Parathyroid adenoma (tissue), 2 donors: ENCODE results near the gene ZBTB43.

ENCODE experiments used
- H2AFZ ChIP-seq: fragments of 300-600 bp; sonication (generic); one replicate; pipeline ENCODE4 v1.7.0; 2017; ENCODE audit warnings: antibody characterized with exemption, mild to moderate bottlenecking
- H3K27ac ChIP-seq: fragments of 300-600 bp; sonication (generic); one replicate; pipeline ENCODE4 v1.7.0; 2017
- H3K27me3 ChIP-seq: fragments of 300-600 bp; sonication (generic); one replicate; pipeline ENCODE4 v1.7.0; 2017; ENCODE audit warnings: low read length; ENCODE audit not compliant: control insufficient read depth, insufficient read depth
- H3K36me3 ChIP-seq: fragments of 300-600 bp; sonication (generic); one replicate; pipeline ENCODE4 v1.7.0; 2017; ENCODE audit warnings: low read length; ENCODE audit not compliant: control insufficient read depth, insufficient read depth
- H3K4me1 ChIP-seq: fragments of 300-600 bp; sonication (generic); one replicate; pipeline ENCODE4 v1.7.0; 2017; ENCODE audit warnings: control low read depth
- H3K4me2 ChIP-seq: fragments of 300-600 bp; sonication (generic); one replicate; pipeline ENCODE4 v1.7.0; 2017; ENCODE audit warnings: low read length
- H3K4me3 ChIP-seq: fragments of 300-600 bp; sonication (generic); one replicate; pipeline ENCODE4 v1.7.0; 2017; ENCODE audit warnings: low read depth, low read length
- H3K79me2 ChIP-seq: fragments of 300-600 bp; sonication (generic); one replicate; pipeline ENCODE4 v1.7.0; 2017; ENCODE audit warnings: control low read depth
- H3K9ac ChIP-seq: fragments of 300-600 bp; sonication (generic); one replicate; pipeline ENCODE4 v1.7.0; 2017; ENCODE audit warnings: mild to moderate bottlenecking
- H3K9me3 ChIP-seq: fragments of 300-600 bp; sonication (generic); one replicate; pipeline ENCODE4 v1.7.0; 2017; ENCODE audit warnings: low read length; ENCODE audit not compliant: control insufficient read depth
- CTCF ChIP-seq: fragments of 300-600 bp; sonication (generic); IDR thresholded peaks from one replicate; pipeline ENCODE4 v1.7.0; 2017; ENCODE audit warnings: antibody characterized with exemption, mild to moderate bottlenecking
- donor health status: primary hyperparathyroidism.

The ZBTB43 gene

GRCh38 chr9:126849591-126850225 is 44.9 kb downstream of the ZBTB43 start:
- Histone ChIP-seq H3K36me3 (no peaks in the 10 kb centered on the region), H3K27ac (no peak overlapping the region), H3K79me2 (no peaks in the 10 kb centered on the region), H3K9ac (no peak overlapping the region), H3K4me3 (no peak overlapping the region), H3K9me3 (no peaks in the 10 kb centered on the region), H3K4me1 (no peaks in the 10 kb centered on the region), H3K4me2 (no peak overlapping the region), H2AFZ (no peak overlapping the region), H3K27me3 (no peaks in the 10 kb centered on the region)
- no peak for TF ChIP-seq CTCF

GRCh38 chr9:126851286-126851880 is 46.5 kb downstream of the ZBTB43 start:
- H3K9me3 ChIP-seq, result no peaks in the 10 kb centered on the region
- H2AFZ ChIP-seq, result no peak overlapping the region
- H3K27ac ChIP-seq, result no peak overlapping the region
- H3K79me2 ChIP-seq, result no peaks in the 10 kb centered on the region
- H3K36me3 ChIP-seq, result no peaks in the 10 kb centered on the region
- no peak for TF ChIP-seq CTCF
- H3K4me2 ChIP-seq, result no peak overlapping the region
- no peak overlapping the region for H3K9ac ChIP-seq
- H3K27me3 ChIP-seq, result no peaks in the 10 kb centered on the region
- no peaks in the 10 kb centered on the region for H3K4me1 ChIP-seq
- H3K4me3 ChIP-seq, result no peak overlapping the region

GRCh38 chr9:126852086-126852688 is 47.3 kb downstream of the ZBTB43 start:
- Histone ChIP-seq H3K4me2 (no peak overlapping the region), H3K27me3 (no peaks in the 10 kb centered on the region)

GRCh38 chr9:126853667-126854066 is 48.8 kb downstream of the ZBTB43 start:
- no peaks in the 10 kb centered on the region for H3K27me3 ChIP-seq
- no peak overlapping the region for H3K9ac ChIP-seq
- no peaks in the 10 kb centered on the region for H3K36me3 ChIP-seq
- no peaks in the 10 kb centered on the region for H3K4me1 ChIP-seq
- TF ChIP-seq CTCF, result no peak
- no peak overlapping the region for H3K4me2 ChIP-seq
- no peak overlapping the region for H3K27ac ChIP-seq
- no peaks in the 10 kb centered on the region for H3K9me3 ChIP-seq
- no peak overlapping the region for H3K4me3 ChIP-seq
- no peaks in the 10 kb centered on the region for H3K79me2 ChIP-seq
- H2AFZ ChIP-seq, result no peak overlapping the region

More at GRCh38 chr9:126852086-126852688, 47.3 kb downstream of the ZBTB43 start:
- no peaks in the 10 kb centered on the region for H3K36me3 ChIP-seq
- H3K79me2 ChIP-seq, result no peaks in the 10 kb centered on the region
- H3K4me1 ChIP-seq, result no peaks in the 10 kb centered on the region
- no peak overlapping the region for H2AFZ ChIP-seq
- no peak overlapping the region for H3K4me3 ChIP-seq
- H3K9ac ChIP-seq, result no peak overlapping the region
- no peak overlapping the region for H3K27ac ChIP-seq
- no peak for TF ChIP-seq CTCF
- H3K9me3 ChIP-seq, result no peaks in the 10 kb centered on the region
